SK-N-SH treated with all-trans-retinoic acid at 6 μM for 48 hours (cell line): ENCODE data around the gene PVALB.

Source experiments
- ATAC-seq: fragments of 200-7000 bp; cut with Tn5 transposase; 3 replicates; pipeline ENCODE4 v1.9.1; 2020; ENCODE audit warnings: mild to moderate bottlenecking, moderate library complexity
- GLIS3 ChIP-seq: fragments of 250-450 bp; sonication (Bioruptor Pico); IDR thresholded peaks from 2 replicates; pipeline ENCODE4 v1.5.0; 2020; ENCODE audit warnings: mild to moderate bottlenecking, moderate library complexity

PVALB gene

GRCh38 chr22:36753120-36753802 lies 63.6 kb downstream of the PVALB start:
- ATAC-seq: no peak
- no peak for TF ChIP-seq GLIS3 (CRISPR knock-in tag)
